Activated CD4-positive, alpha-beta T cell treated with anti-CD3 and anti-CD28 coated beads for 36 hours (primary cell): Measurements from ENCODE around the gene MESD. TPM values are rescaled to one million over a fixed set of nuclear protein-coding genes. Genes with fewer than 3 reads are reported as not detected.
"Not testable (repeated sequence)": the region's sequence is repeated elsewhere in the genome, so short reads cannot be mapped to it uniquely, and the experiment has no call there.

Experiments used
- ATAC-seq: fragments of 200-7000 bp; cut with Tn5 transposase; one replicate; pipeline ENCODE4 v1.10.0; 2021; ENCODE audit warnings: mild to moderate bottlenecking, moderate library complexity
- CTCF ChIA-PET: fragments of 350-600 bp; sonication (Branson Sonifier 250); formaldehyde crosslinking; loops from one replicate; lab custom pipeline; 2021; ENCODE audit warnings: antibody characterized with exemption; lab: Charles Lee
- POLR2A ChIA-PET: fragments of 350-600 bp; sonication (Branson Sonifier 250); formaldehyde crosslinking; loops from one replicate; lab custom pipeline; 2021; ENCODE audit warnings: antibody characterized with exemption, inconsistent platforms; lab: Charles Lee
- DNase-seq: peaks from one replicate; pipeline ENCODE4 v3.0.0-alpha.2; 2020
- H3K27ac Mint-ChIP-seq: one replicate; pipeline ENCODE4 v1.8.0; 2021; ENCODE audit warnings: mixed read lengths
- H3K27me3 Mint-ChIP-seq: one replicate; pipeline ENCODE4 v1.8.0; 2021; ENCODE audit warnings: mixed read lengths
- H3K36me3 Mint-ChIP-seq: one replicate; pipeline ENCODE4 v1.8.0; 2021; ENCODE audit warnings: low read depth, mixed read lengths
- H3K4me1 Mint-ChIP-seq: one replicate; pipeline ENCODE4 v1.8.0; 2021; ENCODE audit warnings: mixed read lengths
- H3K4me3 Mint-ChIP-seq: one replicate; pipeline ENCODE4 v1.8.0; 2021; ENCODE audit warnings: mild to moderate bottlenecking, moderate library complexity, mixed read lengths
- H3K9me3 Mint-ChIP-seq: one replicate; pipeline ENCODE4 v1.8.0; 2021; ENCODE audit warnings: low read depth, mixed read lengths
- intact Hi-C, 2 experiments: fragments of 100-400 bp; cut with DNase I in 1 of 2; cut with micrococcal nuclease in 1 of 2; formaldehyde crosslinking; loops; one replicate each; pipeline versions ENCODE4 v1.14.2 to v1.15.1; 2022 to 2024; cut with DNase I, micrococcal nuclease
- total RNA-seq, 2 experiments: library from RNA; stranded (reverse); gene quantifications; one replicate each; pipeline ENCODE4 v1.2.3, GENCODE V29; 2021

The MESD gene
- total RNA-seq, 2 experiments from 2014 or later, result 18.6 to 21.7 TPM

- Mint-ChIP-seq H3K4me3 (no peak overlapping the region), H3K36me3 (peaks cover 31% of the 10 kb centered on the region), H3K27me3 (no peaks in the 10 kb centered on the region), H3K9me3 (peaks cover 2% of the 10 kb centered on the region), H3K27ac (no peak overlapping the region), H3K4me1 (peaks cover 15% of the 10 kb centered on the region)
- POLR2A ChIA-PET, result no interaction called here
- DNase-seq (no peak), ATAC-seq (no peak)
- CTCF ChIA-PET, result interaction anchor here (1.3 to 4.0 kb wide), 2 partner anchors 186 to 511 kb away, joined by 5 to 20 read pairs; partner anchors contain the start of gene CEMIP
- intact Hi-C loops, result no loop called here
Measured at GRCh38 chr15:80966431-80967197, 23.0 kb downstream of the MESD start.

GRCh38 chr15:80965454-80965853 lies 24.2 kb downstream of the MESD start:
- CTCF ChIA-PET, result not testable (repeated sequence)

GRCh38 chr15:80958818-80959495 lies 30.7 kb downstream of the MESD start:
- intact Hi-C loops, result no loop called here
- no peak overlapping the region for H3K4me3 Mint-ChIP-seq
- H3K27me3 Mint-ChIP-seq, result no peaks in the 10 kb centered on the region
- peaks cover 39% of the 10 kb centered on the region for H3K4me1 Mint-ChIP-seq
- ChIA-PET POLR2A (no interaction called here), CTCF (interaction anchor here (0.9 to 2.0 kb wide), 3 partner anchors 11 to 307 kb away, joined by 3 to 14 read pairs (median 9); no protein-coding TSS in a partner anchor)
- ATAC-seq (no peak), DNase-seq (no peak)
- no peaks in the 10 kb centered on the region for H3K9me3 Mint-ChIP-seq
- peaks cover 21% of the 10 kb centered on the region for H3K36me3 Mint-ChIP-seq
- no peak overlapping the region for H3K27ac Mint-ChIP-seq

More at GRCh38 chr15:80965454-80965853, 24.2 kb downstream of the MESD start:
- H3K27me3 Mint-ChIP-seq, ATAC-seq, H3K4me3 Mint-ChIP-seq, H3K27ac Mint-ChIP-seq, intact Hi-C loops, H3K9me3 Mint-ChIP-seq, POLR2A ChIA-PET, DNase-seq: not testable (repeated sequence)
- H3K4me1 Mint-ChIP-seq, result peaks cover 15% of the 10 kb centered on the region
- H3K36me3 Mint-ChIP-seq, result peaks cover 33% of the 10 kb centered on the region

- Mint-ChIP-seq H3K9me3 (no peaks in the 10 kb centered on the region), H3K4me3 (no peak overlapping the region), H3K27ac (no peak overlapping the region), H3K4me1 (peaks cover 35% of the 10 kb centered on the region), H3K27me3 (no peaks in the 10 kb centered on the region), H3K36me3 (peaks cover 18% of the 10 kb centered on the region)
- ATAC-seq, result no peak
- POLR2A ChIA-PET, result no interaction called here
- no peak for DNase-seq
- intact Hi-C loops, result no loop called here
- CTCF ChIA-PET, result interaction anchor here (1.7 to 2.3 kb wide), 2 partner anchors 13 to 308 kb away, joined by 9 to 15 read pairs; no protein-coding TSS in a partner anchor
Measured at GRCh38 chr15:80957976-80958375, 31.6 kb downstream of the MESD start.

GRCh38 chr15:80957556-80957955 lies 32.1 kb downstream of the MESD start:
- DNase-seq, result no peak
- CTCF ChIA-PET, result interaction anchor here (1.7 to 2.3 kb wide), 2 partner anchors 13 to 309 kb away, joined by 9 to 15 read pairs; no protein-coding TSS in a partner anchor
- POLR2A ChIA-PET, result no interaction called here

DNA sequence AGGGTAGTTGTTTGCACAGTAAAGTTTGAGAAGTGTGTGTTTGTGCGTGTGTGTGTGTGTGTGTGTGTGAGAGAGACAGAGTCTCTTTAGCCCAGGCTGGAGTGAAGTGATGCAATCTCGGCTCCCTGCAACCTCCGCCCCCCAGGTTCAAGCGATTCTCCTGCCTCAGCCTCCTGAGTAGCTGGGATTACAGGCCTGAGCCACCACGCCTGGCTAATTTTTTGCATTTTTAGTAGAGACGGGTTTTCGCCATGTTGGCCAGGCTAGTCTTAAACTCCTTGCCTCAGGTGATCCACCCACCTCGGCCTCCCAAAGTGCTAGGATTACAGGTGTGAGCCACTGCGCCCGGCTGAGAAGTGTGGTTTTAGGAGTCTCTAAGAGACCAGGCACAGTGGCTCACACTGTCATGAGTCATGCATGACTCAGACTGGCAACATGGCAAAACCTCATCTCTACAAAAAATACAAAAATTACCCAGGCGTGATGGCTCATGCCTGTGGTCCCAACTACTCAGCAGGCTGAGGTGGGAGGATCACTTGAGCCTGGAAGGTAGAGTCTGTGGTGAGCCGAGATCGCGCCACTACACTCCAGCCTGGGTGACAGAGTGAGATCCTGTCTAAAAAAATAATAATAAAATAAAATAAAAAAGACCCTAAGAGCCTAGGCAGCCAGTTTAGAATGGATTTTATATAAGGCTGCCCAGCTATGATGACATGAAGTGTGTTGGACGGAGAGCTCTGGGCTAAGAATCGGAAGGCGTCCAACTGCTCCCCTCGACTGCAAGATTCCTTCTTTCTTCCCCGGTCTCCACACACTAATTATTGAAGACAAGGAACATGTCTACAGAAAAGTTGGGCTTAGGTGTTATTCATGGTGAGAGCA lies 33.8 kb downstream of the MESD start:
- intact Hi-C loops, result loop anchor here (1.0 kb wide), 3 partner anchors 33 to 341 kb away; partner anchors contain the start of gene MESD (in 1 of the 2)
- POLR2A ChIA-PET, H3K27ac Mint-ChIP-seq, H3K4me3 Mint-ChIP-seq, H3K9me3 Mint-ChIP-seq, H3K27me3 Mint-ChIP-seq: not testable (repeated sequence)
- H3K4me1 Mint-ChIP-seq, result peaks cover 24% of the 10 kb centered on the region
- H3K36me3 Mint-ChIP-seq, result peaks cover 26% of the 10 kb centered on the region
- CTCF ChIA-PET, result interaction anchor here (0.7 to 2.3 kb wide), 6 partner anchors 10 to 314 kb away, joined by 3 to 15 read pairs (median 3); no protein-coding TSS in a partner anchor
- DNase-seq (peak; percentile 81), ATAC-seq (peak; percentile 99)

More at GRCh38 chr15:80957556-80957955, 32.1 kb downstream of the MESD start:
- no peak overlapping the region for H3K27ac Mint-ChIP-seq
- intact Hi-C loops, result no loop called here
- peaks cover 18% of the 10 kb centered on the region for H3K36me3 Mint-ChIP-seq
- H3K4me3 Mint-ChIP-seq, result no peak overlapping the region
- H3K27me3 Mint-ChIP-seq, result no peaks in the 10 kb centered on the region
- ATAC-seq, result no peak
- no peaks in the 10 kb centered on the region for H3K9me3 Mint-ChIP-seq
- peaks cover 30% of the 10 kb centered on the region for H3K4me1 Mint-ChIP-seq

GRCh38 chr15:80953953-80954778 lies 35.5 kb downstream of the MESD start:
- ATAC-seq (no peak), DNase-seq (no peak)
- Mint-ChIP-seq H3K9me3 (no peaks in the 10 kb centered on the region), H3K4me3 (no peak overlapping the region), H3K4me1 (peaks cover 24% of the 10 kb centered on the region), H3K27ac (no peak overlapping the region), H3K36me3 (peaks cover 25% of the 10 kb centered on the region), H3K27me3 (no peaks in the 10 kb centered on the region)
- CTCF ChIA-PET, result interaction anchor here (0.6 to 1.2 kb wide), 2 partner anchors 15 to 799 kb away, joined by 3 read pairs; no protein-coding TSS in a partner anchor
- POLR2A ChIA-PET, result no interaction called here
- intact Hi-C loops, result no loop called here

DNA sequence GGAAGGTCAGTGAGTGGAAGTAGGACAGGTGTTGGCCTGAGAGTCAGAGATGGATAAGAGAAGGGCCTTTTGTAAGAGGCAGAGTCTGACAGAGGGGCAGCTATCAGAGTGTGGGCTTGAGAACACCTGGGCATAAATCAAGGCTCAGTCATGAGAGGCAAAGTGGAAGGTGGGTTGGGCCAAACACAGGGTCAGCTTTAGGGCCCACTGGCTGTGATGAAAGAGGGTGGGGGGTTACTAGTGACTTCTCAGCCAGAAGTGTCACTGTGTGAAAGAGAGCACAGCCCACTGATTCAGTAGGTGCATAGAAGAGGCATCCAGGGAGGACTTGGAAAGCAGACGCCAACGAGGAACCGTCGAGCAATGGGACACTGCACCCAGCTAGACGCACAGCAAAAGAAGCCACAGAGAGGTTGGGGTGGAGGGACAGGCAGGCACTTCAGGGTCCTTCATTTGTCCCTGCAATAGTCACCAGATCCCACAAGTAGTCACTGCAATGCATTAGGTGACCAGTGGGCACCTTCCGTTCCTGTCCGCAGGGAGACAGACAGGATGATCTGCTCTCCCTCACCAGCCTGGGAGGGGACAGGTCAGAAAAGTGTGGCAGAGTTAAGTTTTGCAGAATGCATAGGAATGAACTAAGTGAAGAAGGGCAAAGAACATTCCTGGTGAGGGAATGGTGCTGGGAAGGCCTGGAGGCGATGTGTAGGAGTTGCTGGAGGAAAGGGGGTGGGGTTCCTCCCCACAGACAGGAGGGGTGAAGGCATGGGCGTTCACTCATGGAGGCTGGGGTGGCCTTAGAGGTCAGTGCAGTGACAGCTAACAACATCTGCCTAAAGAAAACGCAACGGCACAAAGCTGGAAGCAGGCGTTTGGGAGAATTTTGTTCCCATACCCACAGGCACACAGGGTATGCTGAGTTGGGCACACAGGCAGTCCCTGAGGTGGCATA lies 36.3 kb downstream of the MESD start:
- ATAC-seq, result no peak
- Mint-ChIP-seq H3K4me3 (no peak overlapping the region), H3K27me3 (no peaks in the 10 kb centered on the region), H3K27ac (no peak overlapping the region), H3K9me3 (no peaks in the 10 kb centered on the region), H3K36me3 (peaks cover 23% of the 10 kb centered on the region), H3K4me1 (peaks cover 24% of the 10 kb centered on the region)
- POLR2A ChIA-PET, result no interaction called here
- DNase-seq, result no peak
- intact Hi-C loops, result no loop called here
- CTCF ChIA-PET, result no interaction called here

DNA sequence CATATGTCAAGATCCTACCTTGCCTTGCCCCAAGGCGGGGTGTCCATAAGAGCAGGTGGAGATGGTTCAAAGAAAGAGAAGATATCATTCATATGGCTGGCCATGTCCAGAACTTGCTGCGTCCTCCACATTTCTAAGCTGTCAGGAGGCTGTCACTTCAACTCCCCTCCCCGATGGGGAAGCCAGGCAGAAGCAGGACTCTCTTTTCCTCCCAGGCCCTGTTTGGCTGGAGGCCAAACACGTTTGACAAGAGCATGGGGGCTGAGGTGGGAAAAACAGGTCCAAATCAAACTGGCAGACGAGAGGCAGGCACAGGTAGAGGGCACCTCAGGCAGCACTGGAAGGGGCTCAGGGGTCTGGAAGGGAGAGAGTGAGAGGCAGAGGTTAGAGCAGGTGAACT lies 37.7 kb downstream of the MESD start:
- Mint-ChIP-seq H3K36me3 (peaks cover 34% of the 10 kb centered on the region), H3K27me3 (no peaks in the 10 kb centered on the region), H3K27ac (no peak overlapping the region), H3K4me3 (no peak overlapping the region), H3K9me3 (no peaks in the 10 kb centered on the region), H3K4me1 (peaks cover 15% of the 10 kb centered on the region)
- ChIA-PET POLR2A (no interaction called here), CTCF (no interaction called here)
- DNase-seq (no peak), ATAC-seq (no peak)
- intact Hi-C loops, result no loop called here
